ENCODE data around the gene MATN3.

DNA sequence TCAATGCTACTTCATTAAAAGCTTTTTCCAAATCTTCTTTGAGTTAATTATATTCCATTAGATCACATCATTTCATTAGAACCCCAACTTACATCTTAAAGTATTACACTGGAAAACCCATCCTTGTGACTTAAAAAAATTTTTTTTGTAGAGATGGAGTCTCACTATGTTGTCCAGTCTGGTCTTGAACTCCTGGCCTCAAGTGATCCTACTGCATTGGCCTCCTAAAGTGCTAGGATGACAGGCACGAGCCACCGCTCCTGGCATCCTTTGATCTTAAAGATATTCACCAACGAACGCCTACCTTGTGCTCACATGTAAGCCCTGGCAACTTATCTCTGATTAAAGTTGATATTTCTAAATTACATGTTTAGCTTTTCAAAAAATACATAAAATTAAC lies 32.3 kb upstream of the MATN3 start:
- TF ChIP-seq CTCF (conservative IDR thresholded peaks at IDR 0.05) (no peak), ZFX (IDR thresholded peaks at IDR 0.05) (no peak)
